ENCODE measurements around the gene MPZL3. TPM values are rescaled to one million over a fixed set of nuclear protein-coding genes. Genes with fewer than 3 reads are reported as not detected.

MPZL3 gene
- total and polyA plus RNA-seq, 4 experiments from 2014 or later: 12.3 to 32.0 (median 21.3) TPM

GRCh38 chr11:118223992-118224391 is 28.2 kb downstream of the MPZL3 start:
- Mint-ChIP-seq H3K9me3 (no peaks in the 10 kb centered on the region), H3K27me3 (no peaks in the 10 kb centered on the region), H3K4me3 (peak overlapping the region; percentile 85 to 100 (median 96)), H3K27ac (peak overlapping the region; percentile 82 to 99 (median 93)), H3K4me1 (peaks cover 63 to 66% (median 65%) of the 10 kb centered on the region in 4 donors), H3K36me3 (peaks cover 21% of the 10 kb centered on the region in 2 donors)
- ChIA-PET POLR2A (ENCODE audit: partially characterized antibody) (interaction anchor here (0.7 to 4.6 kb wide), 29 partner anchors 9 to 702 kb away, joined by 3 to 142 read pairs (median 5); partner anchors contain the start of genes ARCN1, BCL9L, CD3D and CD3E), CTCF (ENCODE audit: partially characterized antibody) (interaction anchor here (0.7 to 4.3 kb wide), 16 partner anchors 9 to 130 kb away, joined by 3 to 47 read pairs (median 5); partner anchors contain the start of genes MPZL2 and MPZL3)
- intact Hi-C loops (cut with micrococcal nuclease): loop anchor here (1.0 to 2.0 kb wide), 4 partner anchors 15 to 28 kb away; partner anchors contain the start of gene MPZL3
- no peaks in the 10 kb centered on the region for H3K9me3 ChIP-seq (ENCODE audit: control insufficient read depth in 1 of 2, low read length in 2 of 2)
- peak in 1 of 5 donors; percentile 59 for DNase-seq
- H3K27me3 ChIP-seq (ENCODE audit: insufficient read depth, low read length): no peaks in the 10 kb centered on the region
- peak overlapping the region; percentile 60 for H3K27ac ChIP-seq (ENCODE audit: low read depth, low read length)
- H3K4me3 ChIP-seq (ENCODE audit: low read length in 2 of 2): peak overlapping the region; percentile 68 to 76
- peaks cover 94% of the 10 kb centered on the region for H3K4me1 ChIP-seq (ENCODE audit: insufficient read depth, low read length)
- no peaks in the 10 kb centered on the region for H3K36me3 ChIP-seq (ENCODE audit: insufficient read depth, low read length)

- H3K36me3 Mint-ChIP-seq: peaks cover 24% of the 10 kb centered on the region in 2 donors
- Histone ChIP-seq H3K27ac (ENCODE audit: low read depth, low read length) (peak overlapping the region; percentile 60), H3K4me1 (ENCODE audit: insufficient read depth, low read length) (peaks cover 94% of the 10 kb centered on the region), H3K4me3 (ENCODE audit: low read length in 2 of 2) (peak overlapping the region; percentile 68 to 76), H3K27me3 (ENCODE audit: insufficient read depth, low read length) (no peaks in the 10 kb centered on the region), H3K9me3 (ENCODE audit: control insufficient read depth in 1 of 2, low read length in 2 of 2) (no peaks in the 10 kb centered on the region), H3K36me3 (ENCODE audit: insufficient read depth, low read length) (no peaks in the 10 kb centered on the region)
- no peaks in the 10 kb centered on the region for H3K9me3 Mint-ChIP-seq
- H3K4me1 Mint-ChIP-seq: peaks cover 66 to 70% (median 69%) of the 10 kb centered on the region in 4 donors
- no peaks in the 10 kb centered on the region for H3K27me3 Mint-ChIP-seq
- no peak for DNase-seq
- peak overlapping the region; percentile 85 to 100 (median 96) for H3K4me3 Mint-ChIP-seq
- ChIA-PET CTCF (ENCODE audit: partially characterized antibody) (interaction anchor here (1.3 to 4.3 kb wide), 6 partner anchors 8 to 130 kb away, joined by 3 to 47 read pairs (median 13); partner anchors contain the start of gene MPZL3), POLR2A (ENCODE audit: partially characterized antibody) (interaction anchor here (0.9 to 4.6 kb wide), 15 partner anchors 9 to 237 kb away, joined by 3 to 142 read pairs (median 12); partner anchors contain the start of genes CD3D, CD3E, IL10RA and MPZL2)
- intact Hi-C loops (cut with micrococcal nuclease): no loop called here
- peak overlapping the region; percentile 82 to 99 (median 93) for H3K27ac Mint-ChIP-seq
These were observed 28.6 kb downstream of the MPZL3 start for GRCh38 chr11:118223570-118223969.

GRCh38 chr11:118222437-118222836 is 29.7 kb downstream of the MPZL3 start:
- ChIA-PET POLR2A (ENCODE audit: partially characterized antibody) (interaction anchor here (0.6 to 4.1 kb wide), 6 partner anchors 10 to 118 kb away, joined by 3 to 26 read pairs (median 4); no protein-coding TSS in a partner anchor), CTCF (ENCODE audit: partially characterized antibody) (interaction anchor here (1.1 to 5.6 kb wide), 8 partner anchors 11 to 67 kb away, joined by 3 to 52 read pairs (median 4); partner anchors contain the start of gene MPZL2)
- no peaks in the 10 kb centered on the region for H3K27me3 Mint-ChIP-seq
- H3K27ac Mint-ChIP-seq: peak overlapping the region; percentile 86 to 93 (median 91)
- no peak for DNase-seq
- H3K27me3 ChIP-seq (ENCODE audit: insufficient read depth, low read length): no peaks in the 10 kb centered on the region
- H3K4me1 Mint-ChIP-seq: peaks cover 62 to 81% (median 74%) of the 10 kb centered on the region in 4 donors
- H3K27ac ChIP-seq (ENCODE audit: low read depth, low read length): peak overlapping the region; percentile 36
- H3K9me3 ChIP-seq (ENCODE audit: control insufficient read depth in 1 of 2, low read length in 2 of 2): no peaks in the 10 kb centered on the region
- no peaks in the 10 kb centered on the region for H3K9me3 Mint-ChIP-seq
- H3K4me1 ChIP-seq (ENCODE audit: insufficient read depth, low read length): peaks cover 94% of the 10 kb centered on the region
- peaks cover 17 to 19% of the 10 kb centered on the region in 2 donors for H3K36me3 Mint-ChIP-seq
- H3K36me3 ChIP-seq (ENCODE audit: insufficient read depth, low read length): no peaks in the 10 kb centered on the region
- H3K4me3 ChIP-seq (ENCODE audit: low read length in 2 of 2): no peak overlapping the region
- intact Hi-C loops (cut with micrococcal nuclease): no loop called here
- peak overlapping the region; percentile 12 to 87 (median 78) for H3K4me3 Mint-ChIP-seq

- Histone ChIP-seq H3K27ac (ENCODE audit: low read depth, low read length) (no peak overlapping the region), H3K9me3 (ENCODE audit: control insufficient read depth in 1 of 2, low read length in 2 of 2) (no peaks in the 10 kb centered on the region), H3K27me3 (ENCODE audit: insufficient read depth, low read length) (no peaks in the 10 kb centered on the region), H3K4me1 (ENCODE audit: insufficient read depth, low read length) (peaks cover 94% of the 10 kb centered on the region), H3K4me3 (ENCODE audit: low read length in 2 of 2) (no peak overlapping the region), H3K36me3 (ENCODE audit: insufficient read depth, low read length) (no peaks in the 10 kb centered on the region)
- no peak for DNase-seq
- no peaks in the 10 kb centered on the region for H3K9me3 Mint-ChIP-seq
- H3K27ac Mint-ChIP-seq: peak overlapping the region; percentile 60 to 95 (median 86)
- H3K27me3 Mint-ChIP-seq: no peaks in the 10 kb centered on the region
- intact Hi-C loops (cut with micrococcal nuclease): no loop called here
- ChIA-PET CTCF (ENCODE audit: partially characterized antibody) (interaction anchor here (1.1 to 5.6 kb wide), 8 partner anchors 10 to 68 kb away, joined by 3 to 52 read pairs (median 4); partner anchors contain the start of gene MPZL2), POLR2A (ENCODE audit: partially characterized antibody) (interaction anchor here (1.1 to 6.4 kb wide), 7 partner anchors 11 to 30 kb away, joined by 3 to 37 read pairs (median 5); partner anchors contain the start of gene MPZL3)
- H3K4me1 Mint-ChIP-seq: peaks cover 62 to 91% (median 79%) of the 10 kb centered on the region in 4 donors
- peak overlapping the region in 7 of 8 donors; percentile 18 to 83 (median 37) for H3K4me3 Mint-ChIP-seq
- H3K36me3 Mint-ChIP-seq: peaks cover 13 to 15% of the 10 kb centered on the region in 2 donors
These were observed 30.7 kb downstream of the MPZL3 start for GRCh38 chr11:118221419-118221818.

- intact Hi-C loops (cut with micrococcal nuclease): no loop called here
- Mint-ChIP-seq H3K4me3 (peak overlapping the region; percentile 39 to 90 (median 67)), H3K27me3 (no peaks in the 10 kb centered on the region), H3K9me3 (no peaks in the 10 kb centered on the region), H3K27ac (peak overlapping the region; percentile 42 to 95 (median 78)), H3K36me3 (peaks cover 12 to 15% of the 10 kb centered on the region in 2 donors), H3K4me1 (peaks cover 58 to 98% (median 81%) of the 10 kb centered on the region in 4 donors)
- no peaks in the 10 kb centered on the region for H3K9me3 ChIP-seq (ENCODE audit: control insufficient read depth in 1 of 2, low read length in 2 of 2)
- POLR2A ChIA-PET (ENCODE audit: partially characterized antibody): interaction anchor here (1.2 to 9.3 kb wide), 5 partner anchors 15 to 218 kb away, joined by 3 to 83 read pairs (median 26); partner anchors contain the start of gene MPZL3
- CTCF ChIA-PET (ENCODE audit: partially characterized antibody): interaction anchor here (1.6 to 5.6 kb wide), 3 partner anchors 11 to 76 kb away, joined by 4 to 52 read pairs (median 7); no protein-coding TSS in a partner anchor
- H3K4me3 ChIP-seq (ENCODE audit: low read length in 2 of 2): no peak overlapping the region
- peak in 1 of 5 donors; percentile 25 for DNase-seq
- peaks cover 95% of the 10 kb centered on the region for H3K4me1 ChIP-seq (ENCODE audit: insufficient read depth, low read length)
- no peaks in the 10 kb centered on the region for H3K36me3 ChIP-seq (ENCODE audit: insufficient read depth, low read length)
- H3K27ac ChIP-seq (ENCODE audit: low read depth, low read length): no peak overlapping the region
- no peaks in the 10 kb centered on the region for H3K27me3 ChIP-seq (ENCODE audit: insufficient read depth, low read length)
These were observed 32.4 kb downstream of the MPZL3 start for GRCh38 chr11:118219732-118220131.

- Mint-ChIP-seq H3K27me3 (no peaks in the 10 kb centered on the region), H3K4me1 (peaks cover 61 to 99% (median 83%) of the 10 kb centered on the region in 4 donors), H3K36me3 (peaks cover 12 to 15% of the 10 kb centered on the region in 2 donors), H3K9me3 (no peaks in the 10 kb centered on the region), H3K4me3 (peak overlapping the region; percentile 39 to 90 (median 67)), H3K27ac (peak overlapping the region; percentile 42 to 96 (median 86))
- H3K4me1 ChIP-seq (ENCODE audit: insufficient read depth, low read length): peaks cover 100% of the 10 kb centered on the region
- intact Hi-C loops (cut with micrococcal nuclease): no loop called here
- no peak for DNase-seq
- no peak overlapping the region for H3K27ac ChIP-seq (ENCODE audit: low read depth, low read length)
- CTCF ChIA-PET (ENCODE audit: partially characterized antibody): interaction anchor here (0.5 to 5.6 kb wide), 4 partner anchors 11 to 177 kb away, joined by 3 to 52 read pairs (median 6); no protein-coding TSS in a partner anchor
- POLR2A ChIA-PET (ENCODE audit: partially characterized antibody): interaction anchor here (1.4 to 9.3 kb wide), 4 partner anchors 15 to 218 kb away, joined by 3 to 83 read pairs (median 32); partner anchors contain the start of gene MPZL3
- H3K27me3 ChIP-seq (ENCODE audit: insufficient read depth, low read length): no peaks in the 10 kb centered on the region
- H3K4me3 ChIP-seq (ENCODE audit: low read length in 2 of 2): no peak overlapping the region
- no peaks in the 10 kb centered on the region for H3K9me3 ChIP-seq (ENCODE audit: control insufficient read depth in 1 of 2, low read length in 2 of 2)
- H3K36me3 ChIP-seq (ENCODE audit: insufficient read depth, low read length): no peaks in the 10 kb centered on the region
These were observed 32.9 kb downstream of the MPZL3 start for GRCh38 chr11:118219244-118219643.

Data from CD4-positive, alpha-beta memory T cell (primary cell).